Astrocyte of the cerebellum (primary cell): ENCODE measurements around the gene HOXB2.
"Not testable (repeated sequence)": the region's sequence is repeated elsewhere in the genome, so short reads cannot be mapped to it uniquely, and the experiment has no call there.

ENCODE experiments used
- DNase-seq: peaks from one replicate; pipeline ENCODE4 v3.0.0-alpha.2; 2011; ENCODE audit warnings: low read depth
- H3K4me3 ChIP-seq: 2 replicates; pipeline ENCODE4 v1.5.1; 2011; ENCODE audit warnings: mild to moderate bottlenecking, low read depth, low read length, moderate library complexity
- CTCF ChIP-seq: IDR thresholded peaks from 2 replicates; pipeline ENCODE4 v1.5.1; 2012; ENCODE audit warnings: low read length, low read depth, moderate library complexity, mild to moderate bottlenecking; ENCODE audit errors: missing control alignments
- in situ Hi-C: cut with HindIII; loops from 2 replicates; pipeline ENCODE4 v1.10.0; 2017; ENCODE audit warnings: low sequenced_read_pairs

Gene HOXB2

GRCh38 chr17:48514477-48514876, 30.4 kb downstream of the HOXB2 start:
- in situ Hi-C loops = no loop called here
- DNase-seq = no peak
- no peak overlapping the region for H3K4me3 ChIP-seq
- no peak for TF ChIP-seq CTCF

- DNase-seq = no peak
- in situ Hi-C loops = no loop called here
- no peak for TF ChIP-seq CTCF
- H3K4me3 ChIP-seq = no peak overlapping the region
Observed at GRCh38 chr17:48513666-48514455, 31.0 kb downstream of the HOXB2 start.

- DNase-seq = no peak
- TF ChIP-seq CTCF = no peak
- H3K4me3 ChIP-seq = no peak overlapping the region
- in situ Hi-C loops = no loop called here
Observed at GRCh38 chr17:48513097-48513496, 31.8 kb downstream of the HOXB2 start.

GRCh38 chr17:48510761-48511604, 33.9 kb downstream of the HOXB2 start:
- no peak for TF ChIP-seq CTCF
- H3K4me3 ChIP-seq = no peak overlapping the region
- DNase-seq = no peak
- in situ Hi-C loops = no loop called here

- DNase-seq = no peak
- H3K4me3 ChIP-seq = no peak overlapping the region
- in situ Hi-C loops = no loop called here
- TF ChIP-seq CTCF = no peak
Observed at GRCh38 chr17:48510381-48510760, 34.5 kb downstream of the HOXB2 start.

GRCh38 chr17:48509708-48510107, 35.2 kb downstream of the HOXB2 start:
- in situ Hi-C loops, DNase-seq, H3K4me3 ChIP-seq: not testable (repeated sequence)

- in situ Hi-C loops = no loop called here
- no peak for DNase-seq
Observed at GRCh38 chr17:48506246-48506645, 38.7 kb downstream of the HOXB2 start.

More at GRCh38 chr17:48506246-48506645, 38.7 kb downstream of the HOXB2 start:
- TF ChIP-seq CTCF = no peak
- no peak overlapping the region for H3K4me3 ChIP-seq
